Measurements from ENCODE around the gene TMEM245.

- TF ChIP-seq, protein P1, sequence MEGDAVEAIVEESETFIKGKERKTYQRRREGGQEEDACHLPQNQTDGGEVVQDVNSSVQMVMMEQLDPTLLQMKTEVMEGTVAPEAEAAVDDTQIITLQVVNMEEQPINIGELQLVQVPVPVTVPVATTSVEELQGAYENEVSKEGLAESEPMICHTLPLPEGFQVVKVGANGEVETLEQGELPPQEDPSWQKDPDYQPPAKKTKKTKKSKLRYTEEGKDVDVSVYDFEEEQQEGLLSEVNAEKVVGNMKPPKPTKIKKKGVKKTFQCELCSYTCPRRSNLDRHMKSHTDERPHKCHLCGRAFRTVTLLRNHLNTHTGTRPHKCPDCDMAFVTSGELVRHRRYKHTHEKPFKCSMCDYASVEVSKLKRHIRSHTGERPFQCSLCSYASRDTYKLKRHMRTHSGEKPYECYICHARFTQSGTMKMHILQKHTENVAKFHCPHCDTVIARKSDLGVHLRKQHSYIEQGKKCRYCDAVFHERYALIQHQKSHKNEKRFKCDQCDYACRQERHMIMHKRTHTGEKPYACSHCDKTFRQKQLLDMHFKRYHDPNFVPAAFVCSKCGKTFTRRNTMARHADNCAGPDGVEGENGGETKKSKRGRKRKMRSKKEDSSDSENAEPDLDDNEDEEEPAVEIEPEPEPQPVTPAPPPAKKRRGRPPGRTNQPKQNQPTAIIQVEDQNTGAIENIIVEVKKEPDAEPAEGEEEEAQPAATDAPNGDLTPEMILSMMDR (IDR thresholded peaks at IDR 0.05), result no peak
- TF ChIP-seq POLR2A (IDR thresholded peaks at IDR 0.05; ENCODE audit: low read depth) (no peak), EP300 (IDR thresholded peaks at IDR 0.05) (no peak), POLR2AphosphoS5 (IDR thresholded peaks at IDR 0.05) (no peak)
Measured at GRCh38 chr9:109051733-109052132, 68.0 kb downstream of the TMEM245 start.

Measured in esophagus muscularis mucosa (tissue), 4 donors.